Measurements from ENCODE around the gene GSTCD. TPM values are rescaled to one million over a fixed set of nuclear protein-coding genes. Genes with fewer than 3 reads are reported as not detected.

The GSTCD gene
- total and polyA plus RNA-seq, 2 of the 4 experiments (the other 2 are of a cell fraction): 5.2 to 20.3 TPM

DNA sequence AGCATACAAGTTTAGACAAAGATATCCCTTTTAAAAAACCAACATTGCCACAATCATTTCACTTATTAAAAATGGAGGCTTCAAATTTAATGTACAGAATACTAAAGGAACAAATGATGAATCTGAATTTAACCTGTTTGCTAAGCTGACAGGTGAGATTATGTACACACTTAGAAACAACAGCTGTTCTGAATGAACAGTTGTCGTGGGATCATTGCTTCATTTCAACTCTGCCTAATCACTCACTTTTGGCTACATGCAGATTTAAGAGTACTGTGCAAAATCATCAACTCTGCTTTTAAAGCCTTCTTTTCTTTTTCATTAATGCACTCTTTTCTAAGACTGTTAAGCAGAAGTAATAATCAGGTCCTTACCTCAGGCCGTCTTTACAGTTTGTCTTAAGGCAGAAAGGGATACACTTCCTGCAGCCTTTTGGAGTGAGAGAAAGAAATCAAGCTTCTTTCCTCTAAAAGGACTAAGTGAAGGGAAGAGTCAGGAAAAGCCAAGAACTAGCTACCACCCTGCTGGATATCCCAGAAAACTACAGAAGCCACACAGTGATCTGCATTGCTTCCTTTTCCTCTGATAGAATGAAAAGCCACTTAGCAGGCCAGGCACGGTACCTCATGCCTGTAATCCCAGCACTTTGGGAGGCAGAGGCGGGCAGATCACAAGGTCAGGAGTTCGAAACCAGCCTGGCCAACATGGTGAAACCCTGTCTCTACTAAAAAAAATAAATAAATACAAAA lies 132.0 kb downstream of the GSTCD start:
- TF ChIP-seq NFE2L2 (IDR thresholded peaks at IDR 0.05; ENCODE audit: low read depth, low read length) (no peak), BHLHE40 (IDR thresholded peaks at IDR 0.05; ENCODE audit: low read depth, low read length) (no peak), CHD1 (IDR thresholded peaks at IDR 0.05; ENCODE audit: low read depth, low read length) (no peak), MAFK (IDR thresholded peaks at IDR 0.05; ENCODE audit: low read depth, low read length) (no peak), MAZ (IDR thresholded peaks at IDR 0.05; ENCODE audit: borderline replicate concordance, low read depth, low read length) (no peak), RAD21 (IDR thresholded peaks at IDR 0.05; ENCODE audit: low read length) (no peak), CEBPB (IDR thresholded peaks at IDR 0.05; ENCODE audit: low read depth, low read length) (no peak), RFX5 (IDR thresholded peaks at IDR 0.05; ENCODE audit: low read depth, low read length) (no peak), FOS (IDR thresholded peaks at IDR 0.05; ENCODE audit: low read depth, low read length) (no peak), RCOR1 (IDR thresholded peaks at IDR 0.05; ENCODE audit: insufficient replicate concordance, low read length) (no peak), MXI1 (IDR thresholded peaks at IDR 0.05; ENCODE audit: borderline replicate concordance, low read depth, low read length) (no peak), POLR2A (IDR thresholded peaks at IDR 0.05; ENCODE audit: low read depth, low read length) (no peak), SMC3 (IDR thresholded peaks at IDR 0.05; ENCODE audit: low read depth, low read length) (no peak)
- TF ChIP-seq, protein P1, sequence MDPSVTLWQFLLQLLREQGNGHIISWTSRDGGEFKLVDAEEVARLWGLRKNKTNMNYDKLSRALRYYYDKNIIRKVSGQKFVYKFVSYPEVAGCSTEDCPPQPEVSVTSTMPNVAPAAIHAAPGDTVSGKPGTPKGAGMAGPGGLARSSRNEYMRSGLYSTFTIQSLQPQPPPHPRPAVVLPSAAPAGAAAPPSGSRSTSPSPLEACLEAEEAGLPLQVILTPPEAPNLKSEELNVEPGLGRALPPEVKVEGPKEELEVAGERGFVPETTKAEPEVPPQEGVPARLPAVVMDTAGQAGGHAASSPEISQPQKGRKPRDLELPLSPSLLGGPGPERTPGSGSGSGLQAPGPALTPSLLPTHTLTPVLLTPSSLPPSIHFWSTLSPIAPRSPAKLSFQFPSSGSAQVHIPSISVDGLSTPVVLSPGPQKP (IDR thresholded peaks at IDR 0.05; ENCODE audit: borderline replicate concordance, low read depth, low read length): no peak
- TF ChIP-seq, protein P2, sequence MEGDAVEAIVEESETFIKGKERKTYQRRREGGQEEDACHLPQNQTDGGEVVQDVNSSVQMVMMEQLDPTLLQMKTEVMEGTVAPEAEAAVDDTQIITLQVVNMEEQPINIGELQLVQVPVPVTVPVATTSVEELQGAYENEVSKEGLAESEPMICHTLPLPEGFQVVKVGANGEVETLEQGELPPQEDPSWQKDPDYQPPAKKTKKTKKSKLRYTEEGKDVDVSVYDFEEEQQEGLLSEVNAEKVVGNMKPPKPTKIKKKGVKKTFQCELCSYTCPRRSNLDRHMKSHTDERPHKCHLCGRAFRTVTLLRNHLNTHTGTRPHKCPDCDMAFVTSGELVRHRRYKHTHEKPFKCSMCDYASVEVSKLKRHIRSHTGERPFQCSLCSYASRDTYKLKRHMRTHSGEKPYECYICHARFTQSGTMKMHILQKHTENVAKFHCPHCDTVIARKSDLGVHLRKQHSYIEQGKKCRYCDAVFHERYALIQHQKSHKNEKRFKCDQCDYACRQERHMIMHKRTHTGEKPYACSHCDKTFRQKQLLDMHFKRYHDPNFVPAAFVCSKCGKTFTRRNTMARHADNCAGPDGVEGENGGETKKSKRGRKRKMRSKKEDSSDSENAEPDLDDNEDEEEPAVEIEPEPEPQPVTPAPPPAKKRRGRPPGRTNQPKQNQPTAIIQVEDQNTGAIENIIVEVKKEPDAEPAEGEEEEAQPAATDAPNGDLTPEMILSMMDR (conservative IDR thresholded peaks at IDR 0.05; ENCODE audit: low read depth, low read length): no peak
- TF ChIP-seq, protein P3, sequence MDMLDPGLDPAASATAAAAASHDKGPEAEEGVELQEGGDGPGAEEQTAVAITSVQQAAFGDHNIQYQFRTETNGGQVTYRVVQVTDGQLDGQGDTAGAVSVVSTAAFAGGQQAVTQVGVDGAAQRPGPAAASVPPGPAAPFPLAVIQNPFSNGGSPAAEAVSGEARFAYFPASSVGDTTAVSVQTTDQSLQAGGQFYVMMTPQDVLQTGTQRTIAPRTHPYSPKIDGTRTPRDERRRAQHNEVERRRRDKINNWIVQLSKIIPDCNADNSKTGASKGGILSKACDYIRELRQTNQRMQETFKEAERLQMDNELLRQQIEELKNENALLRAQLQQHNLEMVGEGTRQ (IDR thresholded peaks at IDR 0.05; ENCODE audit: low read depth, low read length): no peak
- H3K4me1 ChIP-seq (ENCODE audit: control insufficient read depth, insufficient read depth, low read length): no peaks in the 10 kb centered on the region
- no peak overlapping the region for H3K23ac ChIP-seq (ENCODE audit: low read depth, low read length)
- no peak overlapping the region for H4K5ac ChIP-seq (ENCODE audit: low read depth, low read length)
- dilution Hi-C loops (cut with HindIII; ENCODE audit: low sequenced_read_pairs, unreplicated experiment): no loop called here
- intact Hi-C loops (cut with micrococcal nuclease): no loop called here
- H2BK20ac ChIP-seq (ENCODE audit: low read depth, low read length): no peak overlapping the region
- no peaks in the 10 kb centered on the region; the same call in 1 of the 2 replicates for H3K9me1 ChIP-seq (ENCODE audit: insufficient read depth, low read length)
- H3K4ac ChIP-seq (ENCODE audit: low read depth, low read length): no peak overlapping the region
- CTCF ChIA-PET: no interaction called here
- no peaks in the 10 kb centered on the region for H3K27me3 ChIP-seq (ENCODE audit: control insufficient read depth, insufficient read depth, low read length)
- no peak overlapping the region for H3K4me3 ChIP-seq (ENCODE audit: insufficient read depth, low read depth, low read length)
- no peak overlapping the region for H4K91ac ChIP-seq (ENCODE audit: insufficient read depth, low read depth, low read length)
- POLR2A ChIA-PET (ENCODE audit: unreplicated experiment): no interaction called here
- H2AK9ac ChIP-seq (replicated peaks; ENCODE audit: low read depth, low read length, poor library complexity): no peak overlapping the region
- H2BK120ac ChIP-seq (ENCODE audit: low read depth, low read length): no peak overlapping the region
- H2AFZ ChIP-seq (replicated peaks; ENCODE audit: low read length, poor library complexity): no peak overlapping the region
- H3K56ac ChIP-seq (ENCODE audit: extremely low read depth, insufficient read depth, low read length): no peak overlapping the region
- no TSS peak for BruUV-seq (replicated peaks)
- H3K18ac ChIP-seq (ENCODE audit: low read depth, low read length): no peak overlapping the region
- H3K4me2 ChIP-seq (ENCODE audit: low read depth, low read length): no peak overlapping the region
- no peak overlapping the region for H3K9ac ChIP-seq (ENCODE audit: low read depth, low read length)
- no peaks in the 10 kb centered on the region for H3K9me3 ChIP-seq (ENCODE audit: control insufficient read depth, insufficient read depth, low read length)
- no peak overlapping the region for H3K27ac ChIP-seq (ENCODE audit: insufficient read depth, low read length)
- in situ Hi-C loops (cut with MboI; ENCODE audit: low sequenced_read_pairs): no loop called here
- H3K36me3 ChIP-seq (ENCODE audit: control insufficient read depth, insufficient read depth, low read length): no peaks in the 10 kb centered on the region
- no peak overlapping the region for H2BK15ac ChIP-seq (ENCODE audit: low read depth, low read length)
- H3K14ac ChIP-seq (replicated peaks; ENCODE audit: low read depth, low read length): no peak overlapping the region
- no peak overlapping the region for H2AK5ac ChIP-seq (ENCODE audit: low read depth, low read length)
- DNase-seq (no peak), ATAC-seq (ENCODE audit: low read depth) (no peak)
- H4K20me1 ChIP-seq (ENCODE audit: insufficient read depth, low read length): no peaks in the 10 kb centered on the region
- no peaks in the 10 kb centered on the region for H3K79me1 ChIP-seq (ENCODE audit: low read depth in 1 of 2, low read length in 2 of 2)
- no peak overlapping the region for H4K8ac ChIP-seq (ENCODE audit: low read depth in 2 of 2, low read length in 2 of 2)
- 80% methylated on average over 1 of the region's 5 CpGs; no CpG with 5 or more reads in 1 of the 2 experiments for WGBS, 2 experiments (ENCODE audit: extremely low coverage in 2 of 2, insufficient read length in 1 of 2)
- H2BK5ac ChIP-seq (ENCODE audit: low read depth, low read length, poor library complexity, severe bottlenecking): no peak overlapping the region

Data from IMR-90 (cell line).